HepG2 (cell line): ENCODE results near the gene CKLF. TPM values are rescaled to one million over a fixed set of nuclear protein-coding genes. Genes with fewer than 3 reads are reported as not detected.

Source experiments
- ATF1 ChIP-seq: IDR thresholded peaks from 2 replicates; pipeline ENCODE4 v1.6.1; 2016; ENCODE audit warnings: mild to moderate bottlenecking, control low read depth
- EHMT2 ChIP-seq: fragments of 200-600 bp; sonication (generic); IDR thresholded peaks from 2 replicates; pipeline ENCODE4 v1.7.0; 2017; ENCODE audit warnings: antibody characterized with exemption, low read depth, low read length, borderline replicate concordance
- ELF3 ChIP-seq: IDR thresholded peaks from 2 replicates; pipeline ENCODE4 v1.6.1; 2016; ENCODE audit warnings: missing genetic modification reagents, missing compliant biosample characterization
- NCOA2 ChIP-seq: sonication (generic); formaldehyde crosslinking; IDR thresholded peaks from 2 replicates; pipeline ENCODE4 v1.8.0; 2022; ENCODE audit warnings: inconsistent platforms
- PAWR ChIP-seq: sonication (generic); formaldehyde crosslinking; IDR thresholded peaks from 2 replicates; pipeline ENCODE4 v1.4.0; 2020; ENCODE audit warnings: missing genetic modification reagents, mild to moderate bottlenecking, borderline replicate concordance
- POLR2AphosphoS5 ChIP-seq: IDR thresholded peaks from 2 replicates; pipeline ENCODE4 v1.6.1; 2012; ENCODE audit warnings: low read depth, low read length
- RFXAP ChIP-seq: sonication (generic); formaldehyde crosslinking; IDR thresholded peaks from 2 replicates; pipeline ENCODE4 v1.4.0; 2020; ENCODE audit warnings: missing genetic modification reagents, borderline replicate concordance
- RXRA ChIP-seq: sonication (generic); formaldehyde crosslinking; IDR thresholded peaks from 2 replicates; pipeline ENCODE4 v1.5.1; 2020; ENCODE audit warnings: missing genetic modification reagents
- SATB2 ChIP-seq: sonication (generic); formaldehyde crosslinking; IDR thresholded peaks from 2 replicates; pipeline ENCODE4 v1.5.0; 2020; ENCODE audit warnings: missing genetic modification reagents
- TARDBP ChIP-seq: sonication (generic); formaldehyde crosslinking; IDR thresholded peaks from 2 replicates; pipeline ENCODE4 v1.8.0; 2022; ENCODE audit warnings: mild to moderate bottlenecking, missing genetic modification reagents
- TEAD3 ChIP-seq: optimal IDR thresholded peaks from 2 replicates; pipeline ENCODE3; 2016; ENCODE audit warnings: borderline replicate concordance
- YEATS4 ChIP-seq: sonication (generic); formaldehyde crosslinking; IDR thresholded peaks from 2 replicates; pipeline ENCODE4 v1.4.0; 2020; ENCODE audit warnings: missing genetic modification reagents, borderline replicate concordance
- ZNF274 ChIP-seq: sonication (generic); formaldehyde crosslinking; IDR thresholded peaks from 2 replicates; pipeline ENCODE4 v1.5.1; 2020; ENCODE audit warnings: mild to moderate bottlenecking, missing genetic modification reagents
- ZNF446 ChIP-seq: sonication (generic); formaldehyde crosslinking; IDR thresholded peaks from 2 replicates; pipeline ENCODE4 v1.5.0; 2020; ENCODE audit warnings: mild to moderate bottlenecking, missing genetic modification reagents
- ZNF552 ChIP-seq: sonication (generic); formaldehyde crosslinking; IDR thresholded peaks from 2 replicates; pipeline ENCODE4 v1.9.0; 2022; ENCODE audit warnings: missing genetic modification reagents, mild to moderate bottlenecking, borderline replicate concordance
- ZNF567 ChIP-seq: sonication (generic); formaldehyde crosslinking; IDR thresholded peaks from 2 replicates; pipeline ENCODE4 v1.8.1; 2023; ENCODE audit warnings: mild to moderate bottlenecking, missing genetic modification reagents, borderline replicate concordance
- ZNF598 ChIP-seq: sonication (generic); formaldehyde crosslinking; IDR thresholded peaks from 2 replicates; pipeline ENCODE4 v1.5.1; 2020; ENCODE audit warnings: mild to moderate bottlenecking, missing genetic modification reagents, borderline replicate concordance
- ZNF607 ChIP-seq: sonication (generic); formaldehyde crosslinking; IDR thresholded peaks from 2 replicates; pipeline ENCODE4 v1.5.1; 2020; ENCODE audit warnings: missing genetic modification reagents, mild to moderate bottlenecking, borderline replicate concordance
- ZNF615 ChIP-seq: sonication (generic); formaldehyde crosslinking; IDR thresholded peaks from 2 replicates; pipeline ENCODE4 v1.5.0; 2020; ENCODE audit warnings: mild to moderate bottlenecking, missing genetic modification reagents, borderline replicate concordance
- ZNF781 ChIP-seq: sonication (generic); formaldehyde crosslinking; IDR thresholded peaks from 2 replicates; pipeline ENCODE4 v1.5.1; 2020; ENCODE audit warnings: borderline replicate concordance, mild to moderate bottlenecking, missing genetic modification reagents; ENCODE audit errors: not compliant biosample characterization
- polyA plus RNA-seq, 8 experiments: library from polyadenylated mRNA; depleted of rRNA in 3 of 8; stranded (reverse) in 7 of 8; unstranded in 1 of 8; fragments of >200 nt; fragmentation: Illumina TruSeq in 4 of 8; extraction: Trizol in 4 of 8; gene quantifications; 2 replicates each; pipeline versions ENCODE4 v1.2.1 to v1.2.3, GENCODE V29; 2011 to 2016; ENCODE audit warnings: low read depth in 4 of 8, missing spikeins in 1 of 8, mixed read lengths in 1 of 8; ENCODE audit not compliant: insufficient read depth in 1 of 8
- total RNA-seq, 5 experiments: library from RNA; depleted of rRNA; stranded (reverse); fragments of >200 nt; fragmentation: Illumina TruSeq; extraction: Trizol; gene quantifications; 2 replicates each; pipeline ENCODE4 v1.2.3, GENCODE V29; 2016; ENCODE audit warnings: low read depth in 1 of 5
- TF ChIP-seq, protein P1 (sequence below): sonication (generic); formaldehyde crosslinking; IDR thresholded peaks from 2 replicates; pipeline ENCODE4 v1.4.0; 2020; ENCODE audit warnings: mild to moderate bottlenecking, missing genetic modification reagents
- TF ChIP-seq, protein P2 (sequence below): sonication (generic); formaldehyde crosslinking; IDR thresholded peaks from 2 replicates; pipeline ENCODE4 v1.4.0; 2020; ENCODE audit warnings: missing genetic modification reagents, borderline replicate concordance
- TF ChIP-seq, protein P3 (sequence below): sonication (generic); formaldehyde crosslinking; IDR thresholded peaks from 2 replicates; pipeline ENCODE4 v1.9.0; 2022; ENCODE audit warnings: missing genetic modification reagents, mild to moderate bottlenecking, borderline replicate concordance
- TF ChIP-seq, protein P4 (sequence below): sonication (generic); formaldehyde crosslinking; IDR thresholded peaks from 2 replicates; pipeline ENCODE4 v1.5.0; 2020; ENCODE audit warnings: mild to moderate bottlenecking, low read depth, missing genetic modification reagents, borderline replicate concordance

CKLF gene
- total and polyA plus RNA-seq, 2 of the 13 experiments (the other 11 are each of a cell fraction or from before 2014, with no cell fraction given) = 120 to 167 TPM

DNA sequence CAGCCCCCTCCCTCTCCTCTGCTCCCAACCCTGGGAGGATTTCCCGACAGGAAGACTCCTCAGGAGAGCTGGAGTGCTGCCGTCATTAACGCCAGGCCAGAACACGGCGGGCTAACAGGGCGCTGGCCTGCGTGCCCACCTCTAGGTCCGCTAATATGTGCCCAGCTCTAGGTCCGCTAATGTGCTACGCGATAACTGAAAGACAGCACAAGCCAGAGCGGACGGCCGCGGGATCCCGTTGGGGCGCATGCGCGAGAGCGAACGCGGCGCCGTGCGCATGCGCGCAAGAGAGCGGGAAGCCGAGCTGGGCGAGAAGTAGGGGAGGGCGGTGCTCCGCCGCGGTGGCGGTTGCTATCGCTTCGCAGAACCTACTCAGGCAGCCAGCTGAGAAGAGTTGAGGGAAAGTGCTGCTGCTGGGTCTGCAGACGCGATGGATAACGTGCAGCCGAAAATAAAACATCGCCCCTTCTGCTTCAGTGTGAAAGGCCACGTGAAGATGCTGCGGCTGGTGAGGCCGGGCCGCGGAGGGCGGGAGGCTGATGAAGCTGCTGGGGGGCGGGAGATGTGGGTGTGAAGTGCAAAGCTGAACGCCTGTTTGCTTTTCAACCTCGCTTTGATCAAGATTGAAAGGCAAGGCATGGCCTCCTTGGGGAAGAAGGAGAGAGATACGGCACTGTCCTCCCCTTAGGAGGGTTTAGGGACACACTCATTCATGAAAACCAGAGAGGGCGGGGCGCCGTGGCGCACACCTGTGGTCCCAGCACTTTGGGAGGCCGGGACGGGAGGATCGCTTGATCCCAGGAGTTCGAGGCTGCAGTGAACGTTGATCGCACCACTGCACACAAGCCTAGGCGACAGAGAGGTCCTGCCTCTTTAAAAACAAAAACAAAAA lies at the start of gene CKLF (continued):
- TF ChIP-seq ZNF552 (CRISPR knock-in tag) (peak; percentile 99), NCOA2 (peak; percentile 61), ATF1 (CRISPR knock-in tag) (no peak), ZNF567 (CRISPR knock-in tag) (peak; percentile 96; the same call in 1 of the 2 replicates), POLR2AphosphoS5 (peak; percentile 99), TARDBP (peak; percentile 84), SATB2 (CRISPR knock-in tag) (peak; percentile 94; the same call in 1 of the 2 replicates), ZNF607 (CRISPR knock-in tag) (peak; percentile 100), EHMT2 (peak; percentile 32; the same call in 1 of the 2 replicates), ZNF446 (CRISPR knock-in tag) (peak; percentile 99), RFXAP (CRISPR knock-in tag) (peak; percentile 87), RXRA (peak; percentile 84), ZNF781 (CRISPR knock-in tag) (peak; percentile 99), YEATS4 (CRISPR knock-in tag) (peak; percentile 90), ZNF598 (CRISPR knock-in tag) (peak; percentile 100), PAWR (peak; percentile 89; the same call in 1 of the 2 replicates), TEAD3 (CRISPR knock-in tag) (no peak), ZNF615 (CRISPR knock-in tag) (peak; percentile 99), ELF3 (CRISPR knock-in tag) (peak; percentile 87), ZNF274 (CRISPR knock-in tag) (peak; percentile 100)
- TF ChIP-seq, protein P1, sequence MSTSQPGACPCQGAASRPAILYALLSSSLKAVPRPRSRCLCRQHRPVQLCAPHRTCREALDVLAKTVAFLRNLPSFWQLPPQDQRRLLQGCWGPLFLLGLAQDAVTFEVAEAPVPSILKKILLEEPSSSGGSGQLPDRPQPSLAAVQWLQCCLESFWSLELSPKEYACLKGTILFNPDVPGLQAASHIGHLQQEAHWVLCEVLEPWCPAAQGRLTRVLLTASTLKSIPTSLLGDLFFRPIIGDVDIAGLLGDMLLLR (CRISPR knock-in tag) = peak; percentile 98
- TF ChIP-seq, protein P2, sequence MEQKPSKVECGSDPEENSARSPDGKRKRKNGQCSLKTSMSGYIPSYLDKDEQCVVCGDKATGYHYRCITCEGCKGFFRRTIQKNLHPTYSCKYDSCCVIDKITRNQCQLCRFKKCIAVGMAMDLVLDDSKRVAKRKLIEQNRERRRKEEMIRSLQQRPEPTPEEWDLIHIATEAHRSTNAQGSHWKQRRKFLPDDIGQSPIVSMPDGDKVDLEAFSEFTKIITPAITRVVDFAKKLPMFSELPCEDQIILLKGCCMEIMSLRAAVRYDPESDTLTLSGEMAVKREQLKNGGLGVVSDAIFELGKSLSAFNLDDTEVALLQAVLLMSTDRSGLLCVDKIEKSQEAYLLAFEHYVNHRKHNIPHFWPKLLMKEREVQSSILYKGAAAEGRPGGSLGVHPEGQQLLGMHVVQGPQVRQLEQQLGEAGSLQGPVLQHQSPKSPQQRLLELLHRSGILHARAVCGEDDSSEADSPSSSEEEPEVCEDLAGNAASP (CRISPR knock-in tag) = peak; percentile 36
- TF ChIP-seq, protein P3, sequence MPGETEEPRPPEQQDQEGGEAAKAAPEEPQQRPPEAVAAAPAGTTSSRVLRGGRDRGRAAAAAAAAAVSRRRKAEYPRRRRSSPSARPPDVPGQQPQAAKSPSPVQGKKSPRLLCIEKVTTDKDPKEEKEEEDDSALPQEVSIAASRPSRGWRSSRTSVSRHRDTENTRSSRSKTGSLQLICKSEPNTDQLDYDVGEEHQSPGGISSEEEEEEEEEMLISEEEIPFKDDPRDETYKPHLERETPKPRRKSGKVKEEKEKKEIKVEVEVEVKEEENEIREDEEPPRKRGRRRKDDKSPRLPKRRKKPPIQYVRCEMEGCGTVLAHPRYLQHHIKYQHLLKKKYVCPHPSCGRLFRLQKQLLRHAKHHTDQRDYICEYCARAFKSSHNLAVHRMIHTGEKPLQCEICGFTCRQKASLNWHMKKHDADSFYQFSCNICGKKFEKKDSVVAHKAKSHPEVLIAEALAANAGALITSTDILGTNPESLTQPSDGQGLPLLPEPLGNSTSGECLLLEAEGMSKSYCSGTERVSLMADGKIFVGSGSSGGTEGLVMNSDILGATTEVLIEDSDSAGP = peak; percentile 97
- TF ChIP-seq, protein P4, sequence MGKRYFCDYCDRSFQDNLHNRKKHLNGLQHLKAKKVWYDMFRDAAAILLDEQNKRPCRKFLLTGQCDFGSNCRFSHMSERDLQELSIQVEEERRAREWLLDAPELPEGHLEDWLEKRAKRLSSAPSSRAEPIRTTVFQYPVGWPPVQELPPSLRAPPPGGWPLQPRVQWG = no peak
